DND-41 (cell line): Measurements from ENCODE around the gene EML6.

Experiments used
- ATAC-seq: fragments of 200-7000 bp; cut with Tn5 transposase; 3 replicates; pipeline ENCODE4 v1.9.1; 2021; ENCODE audit warnings: low read depth; ENCODE audit not compliant: insufficient read depth
- DNase-seq: peaks from one replicate; pipeline ENCODE4 v3.0.0-alpha.2; 2020
- H2AFZ ChIP-seq: 2 replicates; pipeline ENCODE4 v1.6.0; 2012; ENCODE audit warnings: low read depth, low read length
- H3K27ac ChIP-seq: 2 replicates; pipeline ENCODE4 v1.5.1; 2012; ENCODE audit warnings: low read length, inconsistent platforms
- H3K27me3 ChIP-seq: fragments of 200-600 bp; sonication (generic); 2 replicates; pipeline ENCODE4 v1.6.0; 2012; ENCODE audit warnings: low read length, mild to moderate bottlenecking, inconsistent platforms; ENCODE audit not compliant: insufficient read depth, poor library complexity
- H3K36me3 ChIP-seq: 2 replicates; pipeline ENCODE4 v1.5.1; 2012; ENCODE audit warnings: low read length, inconsistent platforms; ENCODE audit not compliant: insufficient read depth
- H3K4me1 ChIP-seq: 2 replicates; pipeline ENCODE4 v1.5.1; 2012; ENCODE audit warnings: mild to moderate bottlenecking, low read length; ENCODE audit not compliant: insufficient read depth
- H3K4me2 ChIP-seq: 2 replicates; pipeline ENCODE4 v1.6.0; 2012; ENCODE audit warnings: mild to moderate bottlenecking, moderate library complexity, low read length, inconsistent platforms; ENCODE audit not compliant: insufficient read depth
- H3K4me3 ChIP-seq, 2 experiments: fragments of 200-600 bp in 1 of 2; shearing (Covaris generic) in 1 of 2; 2 replicates each; pipeline ENCODE4 v1.5.1; 2012 to 2016; ENCODE audit warnings: inconsistent platforms in 2 of 2, low read length in 2 of 2, mild to moderate bottlenecking in 2 of 2, low read depth in 1 of 2, moderate library complexity in 1 of 2
- H3K79me2 ChIP-seq: 2 replicates; pipeline ENCODE4 v1.6.0; 2012; ENCODE audit warnings: low read length, inconsistent platforms; ENCODE audit not compliant: insufficient read depth
- H3K9ac ChIP-seq: 2 replicates; pipeline ENCODE4 v1.6.0; 2012; ENCODE audit warnings: low read depth, mild to moderate bottlenecking, inconsistent platforms, low read length, moderate library complexity
- H3K9me3 ChIP-seq: 2 replicates; pipeline ENCODE4 v1.5.1; 2012; ENCODE audit warnings: low read length, moderate library complexity, mild to moderate bottlenecking, inconsistent platforms; ENCODE audit not compliant: insufficient read depth, severe bottlenecking
- H4K20me1 ChIP-seq: 2 replicates; pipeline ENCODE4 v1.6.0; 2012; ENCODE audit warnings: low read length; ENCODE audit not compliant: insufficient read depth
- CTCF ChIP-seq: IDR thresholded peaks from 2 replicates; pipeline ENCODE4 v1.5.1; 2012; ENCODE audit warnings: borderline replicate concordance, low read length, moderate library complexity, mild to moderate bottlenecking; ENCODE audit not compliant: poor library complexity, severe bottlenecking; ENCODE audit errors: extremely low read depth
- EZH2 ChIP-seq: IDR thresholded peaks from 3 replicates; pipeline ENCODE4 v1.6.1; 2012; ENCODE audit warnings: borderline replicate concordance, low read depth, mild to moderate bottlenecking, moderate library complexity, low read length, inconsistent platforms; ENCODE audit not compliant: severe bottlenecking

EML6 gene

GRCh38 chr2:54979321-54980044 is 256.0 kb downstream of the EML6 start:
- no peak overlapping the region for H3K9ac ChIP-seq
- H3K36me3 ChIP-seq: peaks cover 84% of the 10 kb centered on the region
- no peak overlapping the region for H3K27ac ChIP-seq
- TF ChIP-seq EZH2: no peak
- no peak for TF ChIP-seq CTCF
- H3K79me2 ChIP-seq: peaks cover 80% of the 10 kb centered on the region
- ATAC-seq (no peak), DNase-seq (no peak)
- no peak overlapping the region for H3K4me3 ChIP-seq
- H3K4me2 ChIP-seq: no peak overlapping the region
- H2AFZ ChIP-seq: no peak overlapping the region
- H3K9me3 ChIP-seq: no peaks in the 10 kb centered on the region
- no peaks in the 10 kb centered on the region for H3K27me3 ChIP-seq
- peaks cover 39% of the 10 kb centered on the region; the same call in 1 of the 2 replicates for H4K20me1 ChIP-seq
- H3K4me1 ChIP-seq: no peaks in the 10 kb centered on the region

GRCh38 chr2:54981385-54981784 is 257.9 kb downstream of the EML6 start:
- Histone ChIP-seq H3K36me3 (peaks cover 85% of the 10 kb centered on the region), H3K79me2 (peaks cover 86% of the 10 kb centered on the region), H4K20me1 (peaks cover 38% of the 10 kb centered on the region; the same call in 1 of the 2 replicates), H3K4me3 (no peak overlapping the region), H2AFZ (no peak overlapping the region), H3K27me3 (no peaks in the 10 kb centered on the region), H3K9ac (no peak overlapping the region), H3K4me2 (no peak overlapping the region), H3K27ac (no peak overlapping the region), H3K4me1 (no peaks in the 10 kb centered on the region), H3K9me3 (no peaks in the 10 kb centered on the region)
- ATAC-seq: no peak
- DNase-seq: no peak
- TF ChIP-seq CTCF (no peak), EZH2 (no peak)

GRCh38 chr2:54983345-54984220 is 260.1 kb downstream of the EML6 start:
- H3K36me3 ChIP-seq: peaks cover 85% of the 10 kb centered on the region
- peaks cover 92% of the 10 kb centered on the region for H3K79me2 ChIP-seq
- H3K4me1 ChIP-seq: no peaks in the 10 kb centered on the region
- no peaks in the 10 kb centered on the region for H3K9me3 ChIP-seq
- TF ChIP-seq EZH2: no peak
- TF ChIP-seq CTCF: no peak
- H2AFZ ChIP-seq: no peak overlapping the region
- ATAC-seq: no peak
- no peak overlapping the region for H3K9ac ChIP-seq
- H3K4me2 ChIP-seq: no peak overlapping the region
- H3K27me3 ChIP-seq: no peaks in the 10 kb centered on the region
- H3K27ac ChIP-seq: no peak overlapping the region
- peaks cover 48% of the 10 kb centered on the region; the same call in 1 of the 2 replicates for H4K20me1 ChIP-seq
- DNase-seq: no peak
- no peak overlapping the region for H3K4me3 ChIP-seq
